HUES64 (cell line): ENCODE measurements around the gene ETV3.

Experiments
- H3K27ac ChIP-seq: 2 replicates; pipeline ENCODE4 v1.7.0; 2013; ENCODE audit warnings: low read depth, low read length, inconsistent platforms
- H3K27me3 ChIP-seq: 2 replicates; pipeline ENCODE4 v1.6.1; 2013; ENCODE audit warnings: mild to moderate bottlenecking, low read length; ENCODE audit not compliant: insufficient read depth
- H3K36me3 ChIP-seq: 2 replicates; pipeline ENCODE4 v1.6.1; 2013; ENCODE audit warnings: mild to moderate bottlenecking, low read length; ENCODE audit not compliant: insufficient read depth
- H3K4me1 ChIP-seq: 2 replicates; pipeline ENCODE4 v1.6.1; 2013; ENCODE audit warnings: mild to moderate bottlenecking, low read length, moderate library complexity; ENCODE audit not compliant: insufficient read depth
- H3K4me3 ChIP-seq: 2 replicates; pipeline ENCODE4 v1.5.1; 2013; ENCODE audit warnings: mild to moderate bottlenecking, low read length, moderate library complexity
- H3K9ac ChIP-seq: 2 replicates; pipeline ENCODE4 v1.6.1; 2013; ENCODE audit warnings: mild to moderate bottlenecking, low read depth, low read length
- H3K9me3 ChIP-seq: 2 replicates; pipeline ENCODE4 v1.6.1; 2013; ENCODE audit warnings: low read depth, low read length; ENCODE audit not compliant: insufficient read depth
- WGBS: fragments of 150-250, 120-280 bp; methylation state at CpG from one replicate; pipeline ENCODE4 v1.1.7; 2013; ENCODE audit warnings: missing lambda C conversion rate; 5-methylcytosine and 5-hydroxymethylcytosine counted together

The ETV3 gene

GRCh38 chr1:157157501-157158190, 19.5 kb upstream of the ETV3 start:
- Histone ChIP-seq H3K36me3 (no peaks in the 10 kb centered on the region), H3K9ac (no peak overlapping the region), H3K9me3 (no peaks in the 10 kb centered on the region), H3K4me3 (no peak overlapping the region), H3K27me3 (no peaks in the 10 kb centered on the region), H3K4me1 (peaks cover 33% of the 10 kb centered on the region), H3K27ac (no peak overlapping the region)
- WGBS: 71% methylated on average over 9 of the region's 9 CpGs

- 14% methylated on average over 14 of the region's 14 CpGs for WGBS
- peak overlapping the region; percentile 35; the same call in 1 of the 2 replicates for H3K4me3 ChIP-seq
- H3K36me3 ChIP-seq: no peaks in the 10 kb centered on the region
- no peaks in the 10 kb centered on the region for H3K27me3 ChIP-seq
- no peak overlapping the region for H3K27ac ChIP-seq
- no peaks in the 10 kb centered on the region for H3K9me3 ChIP-seq
- H3K4me1 ChIP-seq: peaks cover 17% of the 10 kb centered on the region
- H3K9ac ChIP-seq: no peak overlapping the region
These were observed 17.9 kb upstream of the ETV3 start for GRCh38 chr1:157156058-157156541.

GRCh38 chr1:157155658-157156057, 17.5 kb upstream of the ETV3 start:
- H3K4me1 ChIP-seq: peaks cover 16% of the 10 kb centered on the region
- no peaks in the 10 kb centered on the region for H3K9me3 ChIP-seq
- WGBS: 42% methylated on average over 5 of the region's 8 CpGs
- no peak overlapping the region for H3K9ac ChIP-seq
- no peaks in the 10 kb centered on the region for H3K27me3 ChIP-seq
- H3K4me3 ChIP-seq: peak overlapping the region; percentile 35; the same call in 1 of the 2 replicates
- H3K36me3 ChIP-seq: no peaks in the 10 kb centered on the region
- no peak overlapping the region for H3K27ac ChIP-seq

GRCh38 chr1:157154940-157155514, 16.8 kb upstream of the ETV3 start:
- Histone ChIP-seq H3K4me1 (peaks cover 16% of the 10 kb centered on the region), H3K9me3 (no peaks in the 10 kb centered on the region), H3K27me3 (no peaks in the 10 kb centered on the region), H3K27ac (no peak overlapping the region), H3K9ac (no peak overlapping the region), H3K4me3 (no peak overlapping the region), H3K36me3 (no peaks in the 10 kb centered on the region)
- WGBS: 81% methylated on average over 7 of the region's 7 CpGs

GRCh38 chr1:157154291-157154690, 16.1 kb upstream of the ETV3 start:
- Histone ChIP-seq H3K4me3 (no peak overlapping the region), H3K27ac (no peak overlapping the region), H3K27me3 (no peaks in the 10 kb centered on the region), H3K9ac (no peak overlapping the region), H3K36me3 (no peaks in the 10 kb centered on the region), H3K4me1 (peaks cover 16% of the 10 kb centered on the region), H3K9me3 (no peaks in the 10 kb centered on the region)
- 80% methylated on average over 5 of the region's 5 CpGs for WGBS

- Histone ChIP-seq H3K9ac (no peak overlapping the region), H3K9me3 (no peaks in the 10 kb centered on the region), H3K36me3 (no peaks in the 10 kb centered on the region), H3K4me1 (peaks cover 16% of the 10 kb centered on the region), H3K4me3 (no peak overlapping the region), H3K27me3 (no peaks in the 10 kb centered on the region), H3K27ac (no peak overlapping the region)
- WGBS: 83% methylated on average over 1 of the region's 1 CpG
These were observed 15.6 kb upstream of the ETV3 start for GRCh38 chr1:157153746-157154145.

- Histone ChIP-seq H3K9me3 (no peaks in the 10 kb centered on the region), H3K27me3 (no peaks in the 10 kb centered on the region), H3K9ac (no peak overlapping the region), H3K4me1 (peaks cover 11% of the 10 kb centered on the region), H3K4me3 (no peak overlapping the region), H3K36me3 (no peaks in the 10 kb centered on the region), H3K27ac (no peak overlapping the region)
- 82% methylated on average over 2 of the region's 2 CpGs for WGBS
These were observed 14.3 kb upstream of the ETV3 start for GRCh38 chr1:157152510-157152909.

GRCh38 chr1:157151506-157151905, 13.3 kb upstream of the ETV3 start:
- 87% methylated on average over 3 of the region's 3 CpGs for WGBS
- H3K27ac ChIP-seq: no peak overlapping the region
- H3K4me3 ChIP-seq: no peak overlapping the region
- H3K9ac ChIP-seq: no peak overlapping the region
- no peaks in the 10 kb centered on the region for H3K9me3 ChIP-seq
- H3K4me1 ChIP-seq: peaks cover 5% of the 10 kb centered on the region
- H3K36me3 ChIP-seq: no peaks in the 10 kb centered on the region
- H3K27me3 ChIP-seq: no peaks in the 10 kb centered on the region

GRCh38 chr1:157151073-157151472, 12.9 kb upstream of the ETV3 start:
- WGBS: 94% methylated on average over 3 of the region's 3 CpGs
- Histone ChIP-seq H3K9me3 (no peaks in the 10 kb centered on the region), H3K27me3 (no peaks in the 10 kb centered on the region), H3K4me3 (no peak overlapping the region), H3K27ac (no peak overlapping the region), H3K9ac (no peak overlapping the region), H3K36me3 (no peaks in the 10 kb centered on the region), H3K4me1 (peaks cover 5% of the 10 kb centered on the region)

- no peaks in the 10 kb centered on the region for H3K36me3 ChIP-seq
- H3K9me3 ChIP-seq: no peaks in the 10 kb centered on the region
- WGBS: 95% methylated on average over 6 of the region's 6 CpGs
- peaks cover 5% of the 10 kb centered on the region for H3K4me1 ChIP-seq
- no peaks in the 10 kb centered on the region for H3K27me3 ChIP-seq
- no peak overlapping the region for H3K9ac ChIP-seq
- no peak overlapping the region for H3K4me3 ChIP-seq
- H3K27ac ChIP-seq: no peak overlapping the region
These were observed 12.4 kb upstream of the ETV3 start for GRCh38 chr1:157150631-157151030.

GRCh38 chr1:157147906-157148700, 9.9 kb upstream of the ETV3 start:
- Histone ChIP-seq H3K27me3 (no peaks in the 10 kb centered on the region), H3K9me3 (no peaks in the 10 kb centered on the region), H3K4me1 (no peaks in the 10 kb centered on the region), H3K4me3 (no peak overlapping the region), H3K27ac (no peak overlapping the region), H3K9ac (no peak overlapping the region), H3K36me3 (no peaks in the 10 kb centered on the region)
- WGBS: 87% methylated on average over 10 of the region's 10 CpGs
